ENCODE data around the gene METTL5.

METTL5 gene

GRCh38 chr2:169824373-169825333 is at the start of gene METTL5:
Gene METTL5, minus strand, starts transcription at chr2:169824905. Its CDS starts 308 bp downstream, at chr2:169824597.
- TF ChIP-seq TAF1 (IDR thresholded peaks at IDR 0.05; ENCODE audit: low read depth) (peak; percentile 43; the same call in 1 of the 2 replicates), REST (IDR thresholded peaks at IDR 0.05; ENCODE audit: low read depth) (no peak), CEBPB (IDR thresholded peaks at IDR 0.05) (no peak), EP300 (IDR thresholded peaks at IDR 0.05; ENCODE audit: borderline replicate concordance) (no peak), RAD21 (IDR thresholded peaks at IDR 0.05; ENCODE audit: low read depth) (peak; percentile 66), TEAD4 (IDR thresholded peaks at IDR 0.05) (no peak), CREB1 (IDR thresholded peaks at IDR 0.05; ENCODE audit: low read depth) (no peak), EGR1 (IDR thresholded peaks at IDR 0.05) (no peak), NFIC (IDR thresholded peaks at IDR 0.05) (no peak), FOXM1 (IDR thresholded peaks at IDR 0.05; ENCODE audit: borderline replicate concordance, low read depth) (no peak), YY1 (IDR thresholded peaks at IDR 0.05; ENCODE audit: low read depth) (no peak), TCF12 (IDR thresholded peaks at IDR 0.05; ENCODE audit: low read depth) (peak; percentile 32; the same call in 1 of the 2 replicates), ZBTB7A (IDR thresholded peaks at IDR 0.05; ENCODE audit: low read depth) (no peak; the same call in 1 of the 2 replicates)
- TF ChIP-seq, protein P1, sequence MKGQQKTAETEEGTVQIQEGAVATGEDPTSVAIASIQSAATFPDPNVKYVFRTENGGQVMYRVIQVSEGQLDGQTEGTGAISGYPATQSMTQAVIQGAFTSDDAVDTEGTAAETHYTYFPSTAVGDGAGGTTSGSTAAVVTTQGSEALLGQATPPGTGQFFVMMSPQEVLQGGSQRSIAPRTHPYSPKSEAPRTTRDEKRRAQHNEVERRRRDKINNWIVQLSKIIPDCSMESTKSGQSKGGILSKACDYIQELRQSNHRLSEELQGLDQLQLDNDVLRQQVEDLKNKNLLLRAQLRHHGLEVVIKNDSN (IDR thresholded peaks at IDR 0.05): no peak
- TF ChIP-seq, protein P2, sequence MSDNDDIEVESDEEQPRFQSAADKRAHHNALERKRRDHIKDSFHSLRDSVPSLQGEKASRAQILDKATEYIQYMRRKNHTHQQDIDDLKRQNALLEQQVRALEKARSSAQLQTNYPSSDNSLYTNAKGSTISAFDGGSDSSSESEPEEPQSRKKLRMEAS (IDR thresholded peaks at IDR 0.05): peak; percentile 84

DNA sequence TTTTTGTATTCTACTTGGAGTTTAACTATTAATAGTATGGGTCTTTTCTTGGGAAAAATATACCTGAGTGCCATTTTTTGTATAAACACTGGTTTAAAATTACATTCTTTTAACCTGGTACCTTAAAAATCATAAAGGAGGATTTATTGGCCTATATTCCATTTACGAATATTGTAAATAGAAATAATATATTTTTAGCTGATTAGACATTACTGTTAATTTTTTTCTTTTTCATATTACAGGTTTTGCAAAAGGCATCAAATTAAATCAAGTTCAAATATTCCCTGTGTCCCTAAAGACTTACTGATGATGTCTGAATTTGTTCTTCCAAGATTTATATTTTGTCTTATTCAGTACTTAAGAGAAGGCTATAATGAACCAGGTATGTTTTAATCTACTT is 47.3 kb upstream of the METTL5 start:
- TF ChIP-seq FOXM1 (IDR thresholded peaks at IDR 0.05; ENCODE audit: borderline replicate concordance, low read depth) (no peak), EGR1 (IDR thresholded peaks at IDR 0.05) (no peak), CREB1 (IDR thresholded peaks at IDR 0.05; ENCODE audit: low read depth) (no peak), TCF12 (IDR thresholded peaks at IDR 0.05; ENCODE audit: low read depth) (no peak), RAD21 (IDR thresholded peaks at IDR 0.05; ENCODE audit: low read depth) (no peak)

GRCh38 chr2:169868951-169869350 is 44.2 kb upstream of the METTL5 start:
- TF ChIP-seq, protein P1 (IDR thresholded peaks at IDR 0.05): no peak
- TF ChIP-seq REST (IDR thresholded peaks at IDR 0.05; ENCODE audit: low read depth): no peak
- TF ChIP-seq CEBPB (IDR thresholded peaks at IDR 0.05): no peak
- TF ChIP-seq EGR1 (IDR thresholded peaks at IDR 0.05): no peak
- TF ChIP-seq ZBTB7A (IDR thresholded peaks at IDR 0.05; ENCODE audit: low read depth): no peak
- no peak for TF ChIP-seq FOXM1 (IDR thresholded peaks at IDR 0.05; ENCODE audit: borderline replicate concordance, low read depth)
- no peak for TF ChIP-seq YY1 (IDR thresholded peaks at IDR 0.05; ENCODE audit: low read depth)

DNA sequence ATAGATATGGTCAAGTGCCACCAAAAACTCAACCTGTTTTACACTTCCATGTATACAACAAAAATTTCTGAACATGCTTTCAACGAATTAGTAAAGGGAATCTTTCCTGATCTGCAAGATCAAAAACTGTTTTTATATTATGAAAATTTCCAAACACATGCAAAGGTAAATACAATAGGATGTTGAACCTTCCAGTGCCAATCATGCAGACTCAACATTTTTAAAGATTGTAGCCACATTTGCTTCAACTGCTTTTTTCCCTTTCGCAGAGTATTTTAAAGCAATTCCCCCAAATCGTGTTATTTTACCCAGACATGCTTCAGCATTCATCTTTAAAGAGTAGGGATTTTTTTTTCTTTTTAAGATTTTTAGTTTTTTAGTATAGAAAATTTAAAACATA is 42.9 kb upstream of the METTL5 start:
- TF ChIP-seq YY1 (IDR thresholded peaks at IDR 0.05; ENCODE audit: low read depth) (no peak), TCF12 (IDR thresholded peaks at IDR 0.05; ENCODE audit: low read depth) (no peak), CEBPB (IDR thresholded peaks at IDR 0.05) (no peak), ZBTB7A (IDR thresholded peaks at IDR 0.05; ENCODE audit: low read depth) (no peak), EP300 (IDR thresholded peaks at IDR 0.05; ENCODE audit: borderline replicate concordance) (no peak), REST (IDR thresholded peaks at IDR 0.05; ENCODE audit: low read depth) (no peak), EGR1 (IDR thresholded peaks at IDR 0.05) (no peak), TAF1 (IDR thresholded peaks at IDR 0.05; ENCODE audit: low read depth) (no peak), CREB1 (IDR thresholded peaks at IDR 0.05; ENCODE audit: low read depth) (no peak), FOXM1 (IDR thresholded peaks at IDR 0.05; ENCODE audit: borderline replicate concordance, low read depth) (no peak)
- TF ChIP-seq, protein P2 (IDR thresholded peaks at IDR 0.05): no peak
- TF ChIP-seq, protein P1 (IDR thresholded peaks at IDR 0.05): no peak

Measured in Ishikawa (cell line).